HEK293T (cell line): ENCODE results near the gene DPRX.

ENCODE experiments used
- ARNT ChIP-seq: fragments of 450-650 bp; IDR thresholded peaks from 2 replicates; pipeline ENCODE4 v1.6.1; 2017; ENCODE audit warnings: mild to moderate bottlenecking
- BHLHE40 ChIP-seq: fragments of 450-650 bp; IDR thresholded peaks from 2 replicates; pipeline ENCODE4 v1.6.1; 2016; ENCODE audit warnings: mild to moderate bottlenecking, moderate library complexity, borderline replicate concordance
- ELF4 ChIP-seq: fragments of 450-650 bp; IDR thresholded peaks from 2 replicates; pipeline ENCODE4 v1.6.1; 2017; ENCODE audit warnings: antibody characterized with exemption
- FOXA1 ChIP-seq: fragments of 450-650 bp; IDR thresholded peaks from 2 replicates; pipeline ENCODE4 v1.6.1; 2016; ENCODE audit warnings: mild to moderate bottlenecking
- FOXK2 ChIP-seq: fragments of 450-650 bp; IDR thresholded peaks from 2 replicates; pipeline ENCODE4 v1.6.1; 2016; ENCODE audit warnings: mild to moderate bottlenecking
- FOXM1 ChIP-seq: fragments of 450-650 bp; IDR thresholded peaks from 2 replicates; pipeline ENCODE4 v1.6.1; 2017; ENCODE audit warnings: mild to moderate bottlenecking, borderline replicate concordance
- HDGF ChIP-seq: fragments of 450-650 bp; IDR thresholded peaks from 2 replicates; pipeline ENCODE4 v1.6.1; 2017; ENCODE audit warnings: antibody characterized with exemption, borderline replicate concordance
- L3MBTL2 ChIP-seq: fragments of 450-650 bp; conservative IDR thresholded peaks from 2 replicates; pipeline ENCODE4 v1.6.1; 2016; ENCODE audit warnings: mild to moderate bottlenecking
- NFRKB ChIP-seq: fragments of 450-650 bp; IDR thresholded peaks from 2 replicates; pipeline ENCODE4 v1.6.1; 2016; ENCODE audit warnings: mild to moderate bottlenecking, moderate library complexity
- SP1 ChIP-seq: fragments of 450-650 bp; IDR thresholded peaks from 2 replicates; pipeline ENCODE4 v1.6.1; 2017
- SUZ12 ChIP-seq: fragments of 450-650 bp; IDR thresholded peaks from 2 replicates; pipeline ENCODE4 v1.6.1; 2016; ENCODE audit warnings: mild to moderate bottlenecking
- TARDBP ChIP-seq: fragments of 450-650 bp; IDR thresholded peaks from 2 replicates; pipeline ENCODE4 v1.6.1; 2016
- ZNF384 ChIP-seq: fragments of 450-650 bp; IDR thresholded peaks from 2 replicates; pipeline ENCODE4 v1.6.1; 2016
- TF ChIP-seq, protein P1 (sequence below): fragments of 450-650 bp; IDR thresholded peaks from 2 replicates; pipeline ENCODE4 v1.6.1; 2016

DNA sequence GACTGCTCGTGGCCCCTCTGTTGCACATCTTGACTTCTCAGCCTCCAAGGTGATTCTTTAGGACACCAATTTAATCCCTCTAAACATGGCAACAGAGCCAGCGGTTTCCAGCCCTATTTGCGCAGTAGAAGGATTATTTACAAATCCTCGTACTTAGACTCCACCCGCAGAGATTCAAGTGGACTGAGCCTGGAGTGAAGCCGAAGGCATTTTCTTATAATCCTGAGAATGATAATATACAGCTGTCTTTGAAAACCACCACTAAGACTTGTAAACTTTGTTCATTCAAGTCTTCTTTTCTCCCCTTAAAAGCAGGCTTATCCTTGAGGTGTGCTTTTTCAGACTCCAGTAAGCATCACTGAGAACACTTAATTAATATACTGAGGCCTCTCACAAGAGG is 4.8 kb upstream of the DPRX start:
- TF ChIP-seq FOXM1 (no peak), BHLHE40 (no peak), SP1 (no peak), ELF4 (no peak), SUZ12 (no peak), FOXK2 (no peak), ARNT (no peak), TARDBP (no peak), NFRKB (no peak), L3MBTL2 (no peak), HDGF (no peak), ZNF384 (no peak), FOXA1 (no peak)
- TF ChIP-seq, protein P1, sequence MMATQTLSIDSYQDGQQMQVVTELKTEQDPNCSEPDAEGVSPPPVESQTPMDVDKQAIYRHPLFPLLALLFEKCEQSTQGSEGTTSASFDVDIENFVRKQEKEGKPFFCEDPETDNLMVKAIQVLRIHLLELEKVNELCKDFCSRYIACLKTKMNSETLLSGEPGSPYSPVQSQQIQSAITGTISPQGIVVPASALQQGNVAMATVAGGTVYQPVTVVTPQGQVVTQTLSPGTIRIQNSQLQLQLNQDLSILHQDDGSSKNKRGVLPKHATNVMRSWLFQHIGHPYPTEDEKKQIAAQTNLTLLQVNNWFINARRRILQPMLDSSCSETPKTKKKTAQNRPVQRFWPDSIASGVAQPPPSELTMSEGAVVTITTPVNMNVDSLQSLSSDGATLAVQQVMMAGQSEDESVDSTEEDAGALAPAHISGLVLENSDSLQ: no peak
